GM12878 (cell line): ENCODE data around the gene ANO8. TPM values are rescaled to one million over a fixed set of nuclear protein-coding genes. Genes with fewer than 3 reads are reported as not detected.

Source experiments
- ATF7 ChIP-seq: fragments of 450-650 bp; IDR thresholded peaks from 2 replicates; pipeline ENCODE4 v1.6.1; 2016; ENCODE audit warnings: low read depth, mild to moderate bottlenecking
- BMI1 ChIP-seq: fragments of 450-650 bp; IDR thresholded peaks from 2 replicates; pipeline ENCODE4 v1.6.1; 2016; ENCODE audit warnings: mild to moderate bottlenecking, moderate library complexity, borderline replicate concordance
- CBFB ChIP-seq: IDR thresholded peaks from 2 replicates; pipeline ENCODE4 v1.6.1; 2016; ENCODE audit warnings: antibody characterized with exemption, low read depth
- CHD1 ChIP-seq: IDR thresholded peaks from 2 replicates; pipeline ENCODE4 v1.6.1; 2012; ENCODE audit warnings: low read depth, low read length, improper control_type of control experiment
- ESRRA ChIP-seq: IDR thresholded peaks from 2 replicates; pipeline ENCODE4 v1.6.1; 2012; ENCODE audit warnings: mild to moderate bottlenecking, low read length, improper control_type of control experiment
- EZH2 ChIP-seq: IDR thresholded peaks from 2 replicates; pipeline ENCODE4 v1.6.1; 2012; ENCODE audit warnings: low read depth, mild to moderate bottlenecking, control low read depth, inconsistent platforms, low read length, borderline replicate concordance; ENCODE audit not compliant: control insufficient read depth
- FOS ChIP-seq: IDR thresholded peaks from 3 replicates; pipeline ENCODE4 v1.6.1; 2011; ENCODE audit warnings: borderline replicate concordance; ENCODE audit not compliant: insufficient read length; ENCODE audit errors: extremely low read depth
- HCFC1 ChIP-seq: fragments of 150-350 bp; IDR thresholded peaks from 2 replicates; pipeline ENCODE4 v1.6.1; 2014; ENCODE audit warnings: low read length
- HDAC6 ChIP-seq: fragments of 200-600 bp; sonication (generic); IDR thresholded peaks from one replicate; pipeline ENCODE4 v1.8.0; 2017; ENCODE audit warnings: antibody characterized with exemption; ENCODE audit not compliant: unreplicated experiment
- HSF1 ChIP-seq: fragments of 150-350 bp; IDR thresholded peaks from 2 replicates; pipeline ENCODE4 v1.6.1; 2014; ENCODE audit warnings: mild to moderate bottlenecking, low read depth, low read length
- LARP7 ChIP-seq: fragments of 450-650 bp; IDR thresholded peaks from 2 replicates; pipeline ENCODE4 v1.6.1; 2017; ENCODE audit warnings: mild to moderate bottlenecking
- NBN ChIP-seq: fragments of 450-650 bp; IDR thresholded peaks from 2 replicates; pipeline ENCODE4 v1.6.1; 2016
- RFX5 ChIP-seq: IDR thresholded peaks from 2 replicates; pipeline ENCODE4 v1.6.1; 2011; ENCODE audit warnings: low read depth, low read length, improper control_type of control experiment
- SIN3A ChIP-seq: IDR thresholded peaks from 2 replicates; pipeline ENCODE4 v1.6.1; 2012; ENCODE audit warnings: low read depth, low read length, improper control_type of control experiment
- SUPT20H ChIP-seq: IDR thresholded peaks from 2 replicates; pipeline ENCODE4 v1.6.1; 2011; ENCODE audit warnings: low read depth, mild to moderate bottlenecking, low read length, moderate library complexity, borderline replicate concordance; ENCODE audit not compliant: control insufficient read depth
- ZBTB4 ChIP-seq: fragments of 450-650 bp; formaldehyde crosslinking; IDR thresholded peaks from 2 replicates; pipeline ENCODE4 v1.4.0; 2022; ENCODE audit warnings: mild to moderate bottlenecking, moderate library complexity
- ZNF384 ChIP-seq: IDR thresholded peaks from 2 replicates; pipeline ENCODE4 v1.6.1; 2012; ENCODE audit warnings: low read depth, mild to moderate bottlenecking, low read length, improper control_type of control experiment, borderline replicate concordance
- ZSCAN29 ChIP-seq: fragments of 450-650 bp; IDR thresholded peaks from 2 replicates; pipeline ENCODE4 v1.6.1; 2017; ENCODE audit warnings: mild to moderate bottlenecking, moderate library complexity
- polyA plus RNA-seq, 11 experiments: library from polyadenylated mRNA; depleted of rRNA in 4 of 11; unstranded in 6 of 11; stranded (reverse) in 5 of 11; fragments of >200 nt; fragmentation: Nextera tagmentation in 4 of 11; fragmentation: Illumina TruSeq in 1 of 11; extraction: Ambion mirVana in 4 of 11; extraction: Trizol in 1 of 11; gene quantifications; 1 replicate in 1 of 11; 2 replicates in 10 of 11; pipeline versions ENCODE4 v1.2.1 to v1.2.3, GENCODE V29; 2011 to 2016; ENCODE audit warnings: inconsistent platforms in 2 of 11, missing spikeins in 2 of 11, low read depth in 1 of 11
- total RNA-seq, 4 experiments: library from RNA; depleted of rRNA in 3 of 4; stranded (reverse); fragments of >200 nt in 3 of 4; fragmentation: Illumina TruSeq in 1 of 4; extraction: Trizol in 1 of 4; gene quantifications; 2 replicates each; pipeline versions ENCODE4 v1.2.1 to v1.2.3, GENCODE V29; 2013 to 2021
- TF ChIP-seq, protein P1 (sequence below): fragments of 450-650 bp; IDR thresholded peaks from 2 replicates; pipeline ENCODE4 v1.6.1; 2017; ENCODE audit warnings: low read depth, mild to moderate bottlenecking, moderate library complexity
- TF ChIP-seq, protein P2 (sequence below): fragments of 450-650 bp; IDR thresholded peaks from 2 replicates; pipeline ENCODE4 v1.6.1; 2017; ENCODE audit warnings: mild to moderate bottlenecking, moderate library complexity

The ANO8 gene
- total and polyA plus RNA-seq, 10 of the 15 experiments (the other 5 are each of a cell fraction or from before 2014, with no cell fraction given) = 0.04 to 6.7 (median 1.1) TPM

DNA sequence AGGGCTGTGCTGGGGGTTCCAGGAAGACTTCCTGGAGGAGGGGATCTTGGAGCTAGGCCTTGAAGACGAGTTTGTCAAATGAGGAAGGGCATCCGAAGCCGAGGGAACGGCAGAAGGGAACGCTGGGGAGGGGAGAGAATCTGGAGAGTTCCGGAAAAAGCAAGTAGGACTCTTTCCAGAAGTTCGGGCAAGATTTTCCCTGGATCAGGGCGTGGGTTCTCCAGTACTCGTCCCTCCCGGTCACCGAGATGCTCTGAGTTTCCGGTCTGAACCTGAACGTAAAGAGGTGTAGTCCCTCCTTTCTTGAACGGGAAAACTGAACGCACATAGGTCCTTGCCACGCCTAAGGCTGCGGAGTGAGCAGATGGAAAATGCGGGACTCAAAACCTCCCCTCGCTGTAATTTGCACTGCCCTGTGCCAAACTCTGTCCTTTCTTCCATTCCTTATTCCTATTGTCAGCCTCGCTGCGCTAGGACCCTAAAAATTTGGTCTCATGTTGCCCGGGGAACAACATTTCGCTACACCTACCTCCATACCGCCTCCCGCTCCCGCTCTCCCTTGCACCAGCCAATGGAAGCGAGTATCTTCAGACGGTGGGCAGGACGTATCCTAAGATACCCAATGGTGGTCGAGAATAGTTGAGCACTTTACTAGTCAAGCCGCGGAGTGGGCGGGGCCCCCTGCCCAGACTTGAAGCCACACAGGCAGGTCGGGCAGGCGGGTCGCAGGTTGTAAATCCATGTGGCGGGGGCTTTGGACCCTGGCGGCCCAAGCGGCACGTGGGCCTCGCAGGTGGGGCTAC, 2.4 kb upstream of the ANO8 start, which contains the start of gene GTPBP3 (continued):
- TF ChIP-seq BMI1 (no peak), HSF1 (no peak), HCFC1 (peak; percentile 87), ZSCAN29 (no peak), CBFB (peak; percentile 66; the same call in 1 of the 2 replicates), HDAC6 (no peak), ESRRA (no peak; the same call in 1 of the 2 replicates), ZNF384 (no peak), EZH2 (no peak), CHD1 (no peak), FOS (peak; percentile 53), ATF7 (peak; percentile 57), SIN3A (peak; percentile 71; the same call in 1 of the 2 replicates), ZBTB4 (CRISPR knock-in tag) (no peak), RFX5 (peak; percentile 78; the same call in 1 of the 2 replicates), LARP7 (no peak), NBN (peak; percentile 90), SUPT20H (no peak)
- TF ChIP-seq, protein P1, sequence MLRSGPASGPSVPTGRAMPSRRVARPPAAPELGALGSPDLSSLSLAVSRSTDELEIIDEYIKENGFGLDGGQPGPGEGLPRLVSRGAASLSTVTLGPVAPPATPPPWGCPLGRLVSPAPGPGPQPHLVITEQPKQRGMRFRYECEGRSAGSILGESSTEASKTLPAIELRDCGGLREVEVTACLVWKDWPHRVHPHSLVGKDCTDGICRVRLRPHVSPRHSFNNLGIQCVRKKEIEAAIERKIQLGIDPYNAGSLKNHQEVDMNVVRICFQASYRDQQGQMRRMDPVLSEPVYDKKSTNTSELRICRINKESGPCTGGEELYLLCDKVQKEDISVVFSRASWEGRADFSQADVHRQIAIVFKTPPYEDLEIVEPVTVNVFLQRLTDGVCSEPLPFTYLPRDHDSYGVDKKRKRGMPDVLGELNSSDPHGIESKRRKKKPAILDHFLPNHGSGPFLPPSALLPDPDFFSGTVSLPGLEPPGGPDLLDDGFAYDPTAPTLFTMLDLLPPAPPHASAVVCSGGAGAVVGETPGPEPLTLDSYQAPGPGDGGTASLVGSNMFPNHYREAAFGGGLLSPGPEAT = peak; percentile 96
- TF ChIP-seq, protein P2, sequence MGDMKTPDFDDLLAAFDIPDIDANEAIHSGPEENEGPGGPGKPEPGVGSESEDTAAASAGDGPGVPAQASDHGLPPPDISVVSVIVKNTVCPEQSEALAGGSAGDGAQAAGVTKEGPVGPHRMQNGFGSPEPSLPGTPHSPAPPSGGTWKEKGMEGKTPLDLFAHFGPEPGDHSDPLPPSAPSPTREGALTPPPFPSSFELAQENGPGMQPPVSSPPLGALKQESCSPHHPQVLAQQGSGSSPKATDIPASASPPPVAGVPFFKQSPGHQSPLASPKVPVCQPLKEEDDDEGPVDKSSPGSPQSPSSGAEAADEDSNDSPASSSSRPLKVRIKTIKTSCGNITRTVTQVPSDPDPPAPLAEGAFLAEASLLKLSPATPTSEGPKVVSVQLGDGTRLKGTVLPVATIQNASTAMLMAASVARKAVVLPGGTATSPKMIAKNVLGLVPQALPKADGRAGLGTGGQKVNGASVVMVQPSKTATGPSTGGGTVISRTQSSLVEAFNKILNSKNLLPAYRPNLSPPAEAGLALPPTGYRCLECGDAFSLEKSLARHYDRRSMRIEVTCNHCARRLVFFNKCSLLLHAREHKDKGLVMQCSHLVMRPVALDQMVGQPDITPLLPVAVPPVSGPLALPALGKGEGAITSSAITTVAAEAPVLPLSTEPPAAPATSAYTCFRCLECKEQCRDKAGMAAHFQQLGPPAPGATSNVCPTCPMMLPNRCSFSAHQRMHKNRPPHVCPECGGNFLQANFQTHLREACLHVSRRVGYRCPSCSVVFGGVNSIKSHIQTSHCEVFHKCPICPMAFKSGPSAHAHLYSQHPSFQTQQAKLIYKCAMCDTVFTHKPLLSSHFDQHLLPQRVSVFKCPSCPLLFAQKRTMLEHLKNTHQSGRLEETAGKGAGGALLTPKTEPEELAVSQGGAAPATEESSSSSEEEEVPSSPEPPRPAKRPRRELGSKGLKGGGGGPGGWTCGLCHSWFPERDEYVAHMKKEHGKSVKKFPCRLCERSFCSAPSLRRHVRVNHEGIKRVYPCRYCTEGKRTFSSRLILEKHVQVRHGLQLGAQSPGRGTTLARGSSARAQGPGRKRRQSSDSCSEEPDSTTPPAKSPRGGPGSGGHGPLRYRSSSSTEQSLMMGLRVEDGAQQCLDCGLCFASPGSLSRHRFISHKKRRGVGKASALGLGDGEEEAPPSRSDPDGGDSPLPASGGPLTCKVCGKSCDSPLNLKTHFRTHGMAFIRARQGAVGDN = no peak
